PFSK-1 (cell line): ENCODE data around the gene INSL3.

Experiments
- POLR2AphosphoS5 ChIP-seq: IDR thresholded peaks from 2 replicates; pipeline ENCODE4 v1.6.1; 2012; ENCODE audit warnings: low read depth, mild to moderate bottlenecking, control low read depth, low read length, moderate library complexity
- SIN3A ChIP-seq: IDR thresholded peaks from 2 replicates; pipeline ENCODE4 v1.6.1; 2012; ENCODE audit warnings: mild to moderate bottlenecking, low read length, moderate library complexity, borderline replicate concordance; ENCODE audit not compliant: insufficient read depth
- TAF1 ChIP-seq: IDR thresholded peaks from 2 replicates; pipeline ENCODE4 v1.6.1; 2012; ENCODE audit warnings: low read length, control low read depth, borderline replicate concordance; ENCODE audit not compliant: insufficient read depth
- TF ChIP-seq, protein P1 (sequence below), 2 experiments: IDR thresholded peaks; 2 replicates each; pipeline versions ENCODE4 v1.6.1 to v1.8.0; 2011 to 2012; ENCODE audit warnings: low read depth in 2 of 2, low read length in 2 of 2, control low read depth in 1 of 2, inconsistent platforms in 1 of 2, mild to moderate bottlenecking in 1 of 2, moderate library complexity in 1 of 2; ENCODE audit not compliant: insufficient read depth in 1 of 2

DNA sequence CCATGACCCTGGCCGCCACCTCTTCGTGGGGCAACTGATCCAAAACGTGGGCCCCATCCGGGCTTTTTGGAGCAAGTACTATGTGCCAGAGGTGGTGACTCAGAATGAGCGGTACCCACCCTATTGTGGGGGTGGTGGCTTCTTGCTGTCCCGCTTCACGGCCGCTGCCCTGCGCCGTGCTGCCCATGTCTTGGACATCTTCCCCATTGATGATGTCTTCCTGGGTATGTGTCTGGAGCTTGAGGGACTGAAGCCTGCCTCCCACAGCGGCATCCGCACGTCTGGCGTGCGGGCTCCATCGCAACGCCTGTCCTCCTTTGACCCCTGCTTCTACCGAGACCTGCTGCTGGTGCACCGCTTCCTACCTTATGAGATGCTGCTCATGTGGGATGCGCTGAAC lies 9.6 kb downstream of the INSL3 start:
- no peak for TF ChIP-seq POLR2AphosphoS5
- TF ChIP-seq, protein P1, sequence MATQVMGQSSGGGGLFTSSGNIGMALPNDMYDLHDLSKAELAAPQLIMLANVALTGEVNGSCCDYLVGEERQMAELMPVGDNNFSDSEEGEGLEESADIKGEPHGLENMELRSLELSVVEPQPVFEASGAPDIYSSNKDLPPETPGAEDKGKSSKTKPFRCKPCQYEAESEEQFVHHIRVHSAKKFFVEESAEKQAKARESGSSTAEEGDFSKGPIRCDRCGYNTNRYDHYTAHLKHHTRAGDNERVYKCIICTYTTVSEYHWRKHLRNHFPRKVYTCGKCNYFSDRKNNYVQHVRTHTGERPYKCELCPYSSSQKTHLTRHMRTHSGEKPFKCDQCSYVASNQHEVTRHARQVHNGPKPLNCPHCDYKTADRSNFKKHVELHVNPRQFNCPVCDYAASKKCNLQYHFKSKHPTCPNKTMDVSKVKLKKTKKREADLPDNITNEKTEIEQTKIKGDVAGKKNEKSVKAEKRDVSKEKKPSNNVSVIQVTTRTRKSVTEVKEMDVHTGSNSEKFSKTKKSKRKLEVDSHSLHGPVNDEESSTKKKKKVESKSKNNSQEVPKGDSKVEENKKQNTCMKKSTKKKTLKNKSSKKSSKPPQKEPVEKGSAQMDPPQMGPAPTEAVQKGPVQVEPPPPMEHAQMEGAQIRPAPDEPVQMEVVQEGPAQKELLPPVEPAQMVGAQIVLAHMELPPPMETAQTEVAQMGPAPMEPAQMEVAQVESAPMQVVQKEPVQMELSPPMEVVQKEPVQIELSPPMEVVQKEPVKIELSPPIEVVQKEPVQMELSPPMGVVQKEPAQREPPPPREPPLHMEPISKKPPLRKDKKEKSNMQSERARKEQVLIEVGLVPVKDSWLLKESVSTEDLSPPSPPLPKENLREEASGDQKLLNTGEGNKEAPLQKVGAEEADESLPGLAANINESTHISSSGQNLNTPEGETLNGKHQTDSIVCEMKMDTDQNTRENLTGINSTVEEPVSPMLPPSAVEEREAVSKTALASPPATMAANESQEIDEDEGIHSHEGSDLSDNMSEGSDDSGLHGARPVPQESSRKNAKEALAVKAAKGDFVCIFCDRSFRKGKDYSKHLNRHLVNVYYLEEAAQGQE (IDR thresholded peaks at IDR 0.05; ENCODE audit: insufficient read depth in 1 of 2, low read depth in 2 of 2, low read length in 2 of 2) = no peak
- no peak for TF ChIP-seq TAF1
- TF ChIP-seq SIN3A = no peak
